B cell (primary cell): ENCODE measurements around the gene ETDC.

Experiments used
- EZH2 ChIP-seq: IDR thresholded peaks from 2 replicates; pipeline ENCODE4 v1.6.1; 2012; ENCODE audit warnings: borderline replicate concordance, low read depth, mild to moderate bottlenecking, moderate library complexity, low read length; ENCODE audit not compliant: insufficient read depth, poor library complexity, severe bottlenecking
- TF ChIP-seq, protein P1 (sequence below): fragments of 200-600 bp; IDR thresholded peaks from one replicate; pipeline ENCODE4 v1.8.0; 2022; ENCODE audit warnings: antibody characterized with exemption, mild to moderate bottlenecking

DNA sequence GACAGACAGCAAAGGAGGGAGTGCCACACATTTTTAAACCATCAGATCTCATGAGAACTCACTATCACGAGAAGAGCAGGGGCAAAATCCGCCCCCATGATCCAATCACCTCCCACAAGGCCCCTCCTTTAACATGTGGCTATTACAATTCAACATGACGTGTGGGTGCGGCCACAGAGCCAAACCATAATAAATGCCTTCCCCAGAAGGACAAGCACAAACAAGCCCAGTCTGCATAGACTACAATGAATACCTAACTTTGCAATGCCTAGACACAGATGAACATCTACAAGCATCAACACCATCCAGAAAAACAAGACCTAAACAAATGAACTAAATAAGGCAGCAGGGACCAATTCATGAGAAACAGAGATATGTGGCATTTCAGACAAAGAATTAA is 45.1 kb upstream of the ETDC start:
- TF ChIP-seq, protein P1, sequence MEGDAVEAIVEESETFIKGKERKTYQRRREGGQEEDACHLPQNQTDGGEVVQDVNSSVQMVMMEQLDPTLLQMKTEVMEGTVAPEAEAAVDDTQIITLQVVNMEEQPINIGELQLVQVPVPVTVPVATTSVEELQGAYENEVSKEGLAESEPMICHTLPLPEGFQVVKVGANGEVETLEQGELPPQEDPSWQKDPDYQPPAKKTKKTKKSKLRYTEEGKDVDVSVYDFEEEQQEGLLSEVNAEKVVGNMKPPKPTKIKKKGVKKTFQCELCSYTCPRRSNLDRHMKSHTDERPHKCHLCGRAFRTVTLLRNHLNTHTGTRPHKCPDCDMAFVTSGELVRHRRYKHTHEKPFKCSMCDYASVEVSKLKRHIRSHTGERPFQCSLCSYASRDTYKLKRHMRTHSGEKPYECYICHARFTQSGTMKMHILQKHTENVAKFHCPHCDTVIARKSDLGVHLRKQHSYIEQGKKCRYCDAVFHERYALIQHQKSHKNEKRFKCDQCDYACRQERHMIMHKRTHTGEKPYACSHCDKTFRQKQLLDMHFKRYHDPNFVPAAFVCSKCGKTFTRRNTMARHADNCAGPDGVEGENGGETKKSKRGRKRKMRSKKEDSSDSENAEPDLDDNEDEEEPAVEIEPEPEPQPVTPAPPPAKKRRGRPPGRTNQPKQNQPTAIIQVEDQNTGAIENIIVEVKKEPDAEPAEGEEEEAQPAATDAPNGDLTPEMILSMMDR = no peak
- TF ChIP-seq EZH2 = no peak
